Suprapubic skin (tissue), 4 donors: Measurements from ENCODE around the gene CA14.
"Not testable (repeated sequence)": the region's sequence is repeated elsewhere in the genome, so short reads cannot be mapped to it uniquely, and the experiment has no call there.

Experiments
- EP300 ChIP-seq: sonication (generic); formaldehyde crosslinking; IDR thresholded peaks from one replicate; pipeline ENCODE4 v1.6.1; 2017; ENCODE audit warnings: antibody characterized with exemption
- POLR2A ChIP-seq, 2 donors: fragments of 450-650 bp; IDR thresholded peaks; one replicate each; pipeline ENCODE4 v1.6.1; 2017; ENCODE audit warnings: antibody characterized with exemption in 2 of 2, mild to moderate bottlenecking in 2 of 2, moderate library complexity in 2 of 2
- POLR2AphosphoS5 ChIP-seq, 3 donors: sonication (generic); formaldehyde crosslinking; IDR thresholded peaks; one replicate each; pipeline ENCODE4 v1.6.1; 2017; ENCODE audit warnings: antibody characterized with exemption in 3 of 3
- TF ChIP-seq, protein P1 (sequence below), 2 donors: fragments of 200-600 bp in 1 of 2; fragments of 450-650 bp in 1 of 2; sonication (generic) in 1 of 2; IDR thresholded peaks; one replicate each; pipeline ENCODE4 v1.5.1; 2016 to 2019; ENCODE audit warnings: antibody characterized with exemption in 2 of 2, mild to moderate bottlenecking in 1 of 2, moderate library complexity in 1 of 2

DNA sequence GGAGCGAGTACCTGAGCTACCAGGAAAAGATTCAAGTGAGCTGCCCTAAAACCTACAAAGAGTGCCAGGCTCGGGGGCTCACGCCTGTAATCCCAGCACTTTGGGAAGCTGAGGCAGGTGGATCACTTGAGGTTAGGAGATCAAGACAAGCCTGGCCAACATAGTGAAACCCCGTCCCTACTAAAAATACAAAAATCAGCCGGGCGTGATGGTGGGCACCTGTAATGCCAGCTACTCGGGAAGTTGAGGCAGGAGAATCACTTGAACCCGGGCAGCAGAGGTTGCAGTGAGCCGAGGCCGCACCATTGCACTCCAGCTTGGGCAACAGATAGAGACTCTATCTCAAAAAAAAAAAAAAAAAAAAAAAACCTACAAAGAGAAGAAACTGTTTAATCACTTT is 24.7 kb upstream of the CA14 start:
- TF ChIP-seq, protein P1, sequence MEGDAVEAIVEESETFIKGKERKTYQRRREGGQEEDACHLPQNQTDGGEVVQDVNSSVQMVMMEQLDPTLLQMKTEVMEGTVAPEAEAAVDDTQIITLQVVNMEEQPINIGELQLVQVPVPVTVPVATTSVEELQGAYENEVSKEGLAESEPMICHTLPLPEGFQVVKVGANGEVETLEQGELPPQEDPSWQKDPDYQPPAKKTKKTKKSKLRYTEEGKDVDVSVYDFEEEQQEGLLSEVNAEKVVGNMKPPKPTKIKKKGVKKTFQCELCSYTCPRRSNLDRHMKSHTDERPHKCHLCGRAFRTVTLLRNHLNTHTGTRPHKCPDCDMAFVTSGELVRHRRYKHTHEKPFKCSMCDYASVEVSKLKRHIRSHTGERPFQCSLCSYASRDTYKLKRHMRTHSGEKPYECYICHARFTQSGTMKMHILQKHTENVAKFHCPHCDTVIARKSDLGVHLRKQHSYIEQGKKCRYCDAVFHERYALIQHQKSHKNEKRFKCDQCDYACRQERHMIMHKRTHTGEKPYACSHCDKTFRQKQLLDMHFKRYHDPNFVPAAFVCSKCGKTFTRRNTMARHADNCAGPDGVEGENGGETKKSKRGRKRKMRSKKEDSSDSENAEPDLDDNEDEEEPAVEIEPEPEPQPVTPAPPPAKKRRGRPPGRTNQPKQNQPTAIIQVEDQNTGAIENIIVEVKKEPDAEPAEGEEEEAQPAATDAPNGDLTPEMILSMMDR (IDR thresholded peaks at IDR 0.05) = not testable (repeated sequence)
- not testable (repeated sequence) for TF ChIP-seq POLR2A (IDR thresholded peaks at IDR 0.05); EP300; POLR2AphosphoS5 (IDR thresholded peaks at IDR 0.05)
